HK-2 (cell line): Measurements from ENCODE around the gene KRT85.
"Not testable (repeated sequence)": the region's sequence is repeated elsewhere in the genome, so short reads cannot be mapped to it uniquely, and the experiment has no call there.

Experiments used
- DNase-seq: peaks from one replicate; pipeline ENCODE4 v3.0.0-alpha.2; 2018; ENCODE audit not compliant: unreplicated experiment

The KRT85 gene

GRCh38 chr12:52349196-52349595 lies 18.1 kb downstream of the KRT85 start:
- no peak for DNase-seq

GRCh38 chr12:52347551-52348510 lies 19.4 kb downstream of the KRT85 start:
- DNase-seq, result no peak

GRCh38 chr12:52347016-52347415 lies 20.3 kb downstream of the KRT85 start:
- DNase-seq, result no peak

GRCh38 chr12:52346593-52346992 lies 20.7 kb downstream of the KRT85 start:
- DNase-seq, result no peak

GRCh38 chr12:52345041-52345440 lies 22.2 kb downstream of the KRT85 start:
- DNase-seq, result not testable (repeated sequence)

- DNase-seq, result no peak
These were observed 23.2 kb downstream of the KRT85 start for GRCh38 chr12:52344111-52344510.

GRCh38 chr12:52343550-52343949 lies 23.7 kb downstream of the KRT85 start:
- DNase-seq, result no peak

GRCh38 chr12:52342781-52343490 lies 24.3 kb downstream of the KRT85 start:
- no peak for DNase-seq

- DNase-seq, result no peak
These were observed 26.2 kb downstream of the KRT85 start for GRCh38 chr12:52341066-52341580.

GRCh38 chr12:52338241-52338960 lies 28.9 kb downstream of the KRT85 start:
- no peak for DNase-seq

- no peak for DNase-seq
These were observed 30.2 kb downstream of the KRT85 start for GRCh38 chr12:52337054-52337453.

GRCh38 chr12:52336641-52337040 lies 30.6 kb downstream of the KRT85 start:
- DNase-seq, result no peak

GRCh38 chr12:52335598-52336262 lies 31.6 kb downstream of the KRT85 start:
- no peak for DNase-seq

GRCh38 chr12:52334185-52334584 lies 33.1 kb downstream of the KRT85 start:
- no peak for DNase-seq

GRCh38 chr12:52333321-52333720 lies 34.0 kb downstream of the KRT85 start:
- no peak for DNase-seq

- no peak for DNase-seq
These were observed 34.9 kb downstream of the KRT85 start for GRCh38 chr12:52332381-52332780.

- DNase-seq, result no peak
These were observed 35.4 kb downstream of the KRT85 start for GRCh38 chr12:52331833-52332232.

- DNase-seq, result no peak
These were observed 36.2 kb downstream of the KRT85 start for GRCh38 chr12:52331039-52331438.

- DNase-seq, result no peak
These were observed 39.3 kb downstream of the KRT85 start for GRCh38 chr12:52327830-52328500.

- DNase-seq, result peak; percentile 86
These were observed 40.0 kb downstream of the KRT85 start for GRCh38 chr12:52327052-52327829.
